HG03039 (cell line): ENCODE results near the gene HAL.

Experiments
- ATAC-seq: cut with Tn5 transposase; IDR thresholded peaks from one replicate; pipeline ENCODE4 v1.9.1; 2021; ENCODE audit warnings: mild to moderate bottlenecking, moderate library complexity; ENCODE audit not compliant: unreplicated experiment

The HAL gene

DNA sequence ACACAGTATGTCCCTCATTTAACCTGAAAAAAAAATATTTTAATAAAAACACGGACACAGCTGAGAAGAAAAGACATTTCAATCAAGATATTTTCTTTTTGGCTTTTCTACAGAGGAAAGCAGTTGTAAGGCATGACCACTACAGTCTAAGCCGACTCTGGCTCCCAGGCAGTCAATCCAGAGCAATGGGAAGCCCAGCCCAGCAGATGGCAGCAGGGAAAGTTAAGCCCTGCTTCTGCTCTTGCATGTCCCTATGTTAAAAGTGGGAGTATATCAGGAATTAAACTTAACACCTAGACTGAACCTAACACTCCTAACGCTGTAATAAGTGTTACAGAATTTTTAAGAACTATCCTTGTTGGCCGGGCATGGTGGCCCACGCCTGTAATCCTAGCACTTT, 19.5 kb upstream of the HAL start:
- no peak for ATAC-seq

DNA sequence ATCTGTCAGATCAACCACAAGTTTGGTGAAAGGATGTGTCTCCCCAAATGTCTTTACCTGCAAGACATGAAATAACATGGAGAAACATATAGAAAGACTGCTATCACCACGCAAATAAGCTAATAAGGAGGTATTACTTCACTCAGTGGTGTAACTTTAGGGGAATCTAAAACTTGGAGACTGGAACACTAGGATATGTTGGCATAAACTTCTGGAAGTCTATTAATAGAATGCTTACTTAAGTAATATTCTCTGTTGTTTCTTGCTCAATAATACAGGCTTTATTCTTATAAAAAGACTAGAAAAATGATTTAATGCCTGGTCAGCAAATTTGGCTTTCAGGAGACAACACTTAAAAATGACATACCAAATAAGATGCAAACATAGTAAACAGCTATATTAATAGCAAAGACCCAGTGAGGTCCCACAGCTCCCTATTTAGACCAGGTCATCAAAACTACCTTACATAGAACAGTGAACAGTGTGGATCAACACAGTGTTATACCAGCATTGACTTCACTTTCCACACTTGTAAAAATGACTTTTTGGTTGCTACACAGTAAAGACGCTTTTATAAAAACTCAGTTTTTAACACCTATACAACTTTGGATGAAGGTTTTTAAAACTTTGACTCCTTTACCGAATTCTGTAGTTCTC, 18.9 kb upstream of the HAL start:
- no peak for ATAC-seq

DNA sequence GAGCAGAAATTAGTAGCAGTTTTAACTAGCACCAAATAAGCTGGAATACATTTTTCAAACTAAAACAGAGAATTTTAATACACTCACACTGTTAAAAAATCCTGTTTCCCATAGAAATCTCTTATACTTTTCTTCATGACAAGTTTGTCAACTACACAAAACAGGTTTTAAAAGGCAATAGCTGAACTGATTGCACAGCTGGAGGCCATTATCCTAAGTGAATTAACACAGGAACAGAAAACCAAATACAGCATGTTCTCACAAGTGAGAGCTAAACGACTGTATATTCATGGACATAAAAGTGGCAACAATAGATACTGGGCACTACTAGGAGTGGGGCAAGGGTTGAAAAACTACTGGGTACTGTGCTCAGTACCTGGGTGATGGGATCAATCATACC, 11.6 kb upstream of the HAL start:
- no peak for ATAC-seq

DNA sequence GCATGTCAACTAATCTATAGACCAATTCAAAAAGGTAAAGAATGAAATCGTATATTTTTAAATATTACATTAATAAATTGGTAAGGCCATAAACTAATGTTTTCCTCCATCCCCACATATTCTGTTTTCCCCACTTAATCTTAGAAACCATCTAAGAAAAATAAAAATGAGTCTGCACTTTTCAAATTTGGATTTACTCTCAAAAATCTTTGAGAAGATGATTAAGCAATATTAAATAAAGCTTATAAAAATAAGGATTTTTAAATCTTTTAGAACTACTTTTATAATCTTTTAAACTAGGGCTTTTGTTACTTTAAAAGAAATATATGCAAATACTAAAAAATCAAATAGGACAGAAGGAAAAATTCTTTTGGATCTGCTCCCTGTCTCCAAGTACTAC, 10.6 kb upstream of the HAL start:
- no peak for ATAC-seq

DNA sequence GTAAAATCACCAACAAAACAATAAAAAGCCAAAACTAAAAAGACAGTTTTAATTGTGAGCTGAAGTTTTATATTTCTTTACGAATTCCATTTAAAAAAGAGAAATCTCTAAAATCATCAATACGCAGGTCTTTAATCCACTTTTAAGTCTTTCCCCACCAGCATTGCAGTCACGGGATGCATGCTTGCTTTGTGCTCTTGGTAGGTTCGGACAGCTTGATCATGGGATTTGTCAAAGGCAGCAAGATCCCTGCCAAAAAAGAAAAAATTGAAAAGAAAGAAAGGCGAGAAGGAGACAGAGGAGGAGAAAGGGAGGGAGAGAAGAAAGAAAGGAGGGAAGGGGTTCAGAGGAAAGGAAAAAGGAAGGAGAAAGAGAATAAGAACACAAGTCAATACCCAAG, 4.7 kb upstream of the HAL start:
- no peak for ATAC-seq

DNA sequence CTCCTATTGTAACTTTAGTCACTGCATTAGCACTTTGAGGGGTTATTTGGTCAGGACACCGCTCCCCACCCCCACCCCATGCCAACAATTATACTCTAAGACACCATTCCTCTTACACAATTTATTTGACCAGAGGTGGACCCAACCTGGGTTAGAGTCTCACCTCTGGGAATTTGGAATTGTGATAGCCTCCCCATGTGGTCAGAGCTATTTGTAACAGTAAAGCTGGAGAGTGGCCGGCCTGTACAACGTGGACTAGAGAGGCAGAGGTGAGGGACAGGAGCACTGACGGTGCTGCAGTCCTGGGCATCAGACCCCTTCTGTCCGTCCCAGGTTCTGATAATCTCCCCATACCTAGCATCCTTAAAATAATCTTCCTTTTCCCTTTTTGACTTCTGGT, 3.3 kb upstream of the HAL start:
- no peak for ATAC-seq

DNA sequence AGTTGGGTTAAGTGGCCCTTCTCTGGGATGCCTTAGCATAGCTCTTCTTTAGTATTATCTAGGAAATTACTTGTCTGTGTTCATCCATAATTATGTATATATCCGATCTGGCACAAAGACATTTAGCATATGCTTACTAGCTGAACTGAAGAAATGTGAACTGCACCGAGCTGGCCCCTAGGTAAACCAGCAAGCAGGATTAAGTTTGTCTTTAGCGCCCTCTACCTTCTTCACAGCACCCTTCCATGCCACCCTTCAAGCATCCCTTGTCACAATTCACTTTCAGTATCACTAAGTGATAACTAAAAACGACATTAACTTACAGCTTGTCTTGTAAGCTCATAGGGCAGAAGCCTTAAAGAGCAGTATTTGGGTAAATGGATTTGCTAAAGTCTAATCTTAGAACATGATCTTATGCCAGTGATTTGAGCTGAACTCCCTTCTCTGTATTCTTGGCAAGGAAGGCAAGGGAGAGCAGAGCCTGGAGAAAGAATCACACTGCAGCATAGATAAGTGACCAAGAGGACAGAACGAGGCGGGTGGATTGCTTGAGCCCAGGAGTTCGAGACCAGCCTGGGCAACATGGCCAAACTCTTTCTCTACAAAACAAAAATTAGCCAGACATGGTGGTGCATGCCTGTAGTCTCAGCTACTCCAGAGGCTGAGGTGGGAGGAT, 2.6 kb upstream of the HAL start:
- peak; percentile 93 for ATAC-seq

DNA sequence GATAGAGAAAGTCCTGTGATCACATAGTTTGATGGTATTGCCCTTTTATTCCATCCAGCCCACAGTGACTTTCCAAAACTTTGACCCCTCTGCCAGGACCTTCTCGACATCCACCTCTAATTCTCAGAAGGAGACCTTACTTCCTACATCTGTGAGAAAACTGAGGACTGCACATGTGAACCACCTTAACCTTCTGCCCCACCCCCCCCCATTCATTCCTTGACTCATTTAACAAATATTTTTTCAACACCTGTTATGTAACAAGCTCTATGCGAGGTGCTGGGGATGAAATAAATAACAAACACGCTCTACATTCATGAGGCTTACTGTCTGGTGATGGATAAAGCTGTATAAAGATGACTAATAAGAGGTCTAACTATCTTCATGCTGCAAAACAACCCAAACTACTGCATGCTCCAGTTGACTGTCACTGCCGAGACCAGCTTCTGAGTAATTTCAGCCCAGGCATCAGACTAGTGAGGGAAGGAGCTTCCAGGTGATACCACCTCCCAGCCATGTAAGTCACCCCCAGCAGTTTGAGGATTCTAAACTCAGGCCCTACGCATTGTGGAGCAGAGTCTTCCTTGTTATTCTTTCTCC, 1.9 kb upstream of the HAL start:
- no peak for ATAC-seq

DNA sequence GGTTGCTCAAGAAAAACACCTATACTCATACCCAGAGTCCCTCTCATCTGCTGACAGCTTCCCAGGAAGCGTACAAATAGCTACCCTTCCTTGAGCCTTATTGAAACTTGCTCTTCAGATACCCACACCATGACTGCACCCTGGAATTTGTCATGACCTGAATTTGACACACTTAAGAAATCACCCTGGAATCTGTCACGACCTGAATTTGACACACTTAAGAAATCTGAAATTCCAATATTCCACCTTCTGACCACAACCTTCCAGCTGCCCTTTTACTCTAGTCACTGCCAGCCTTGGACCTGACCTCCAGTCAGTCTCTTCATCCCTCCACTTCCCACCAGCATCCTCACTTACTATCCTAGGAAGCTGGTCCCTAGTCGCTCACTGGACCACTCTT, 1.1 kb upstream of the HAL start:
- no peak for ATAC-seq

DNA sequence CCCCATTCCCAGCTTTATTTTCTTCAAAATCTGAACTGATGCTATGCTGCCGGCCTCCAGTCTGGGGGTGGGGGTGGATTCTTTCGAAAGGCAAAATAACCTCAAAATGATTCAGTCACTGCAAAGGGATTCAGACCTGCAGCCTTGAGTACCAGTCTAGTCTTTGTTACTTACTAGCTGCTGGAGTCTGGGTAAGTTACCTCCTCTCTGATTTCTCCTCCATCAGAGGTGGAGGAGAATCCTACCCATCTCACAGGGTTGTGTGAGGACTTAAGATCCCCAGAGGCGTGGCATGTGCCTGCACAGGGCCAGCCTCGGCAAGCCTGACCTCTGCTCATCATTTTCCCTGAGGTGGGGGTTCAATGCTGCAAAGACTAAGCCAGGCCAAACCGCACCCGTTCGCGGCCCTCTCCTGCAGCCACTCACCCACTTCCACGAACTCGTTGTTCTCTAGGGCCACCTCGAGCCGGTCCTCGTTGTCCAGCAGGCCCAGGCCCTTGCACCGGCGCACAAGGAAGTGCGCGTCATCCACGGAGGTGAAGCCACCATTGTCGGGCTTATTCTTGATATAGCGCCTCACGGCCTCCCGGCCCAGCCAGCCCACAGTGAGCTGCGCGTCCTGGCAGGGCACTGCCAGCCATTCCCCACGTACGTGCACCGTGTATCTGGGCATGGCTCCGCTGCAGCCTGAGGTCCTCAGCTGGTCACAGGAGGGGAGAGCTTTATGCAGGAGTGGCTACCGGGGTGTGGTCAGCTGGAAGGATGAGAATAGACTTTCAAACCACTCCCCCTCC, 709 bp downstream of the HAL start:
- no peak for ATAC-seq

DNA sequence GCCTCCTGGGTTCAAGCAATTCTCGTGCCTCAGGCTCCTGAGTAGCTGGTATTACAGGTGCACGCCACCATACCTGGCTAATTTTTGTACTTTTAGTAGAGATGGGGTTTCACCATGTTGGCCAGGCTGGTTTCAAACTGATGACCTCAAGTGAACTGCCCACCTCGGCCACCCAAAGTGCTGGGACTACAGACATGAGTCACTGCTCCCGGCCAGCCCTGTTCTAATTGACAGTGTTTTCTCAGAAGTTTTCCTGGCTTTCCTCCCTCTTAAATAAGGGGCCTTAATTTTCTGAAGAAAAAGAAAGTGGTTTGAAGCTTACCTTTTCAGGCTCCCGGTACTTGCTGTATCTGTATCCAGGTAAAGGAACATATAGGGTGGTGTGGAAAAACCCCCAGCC, 1.7 kb downstream of the HAL start:
- no peak for ATAC-seq

DNA sequence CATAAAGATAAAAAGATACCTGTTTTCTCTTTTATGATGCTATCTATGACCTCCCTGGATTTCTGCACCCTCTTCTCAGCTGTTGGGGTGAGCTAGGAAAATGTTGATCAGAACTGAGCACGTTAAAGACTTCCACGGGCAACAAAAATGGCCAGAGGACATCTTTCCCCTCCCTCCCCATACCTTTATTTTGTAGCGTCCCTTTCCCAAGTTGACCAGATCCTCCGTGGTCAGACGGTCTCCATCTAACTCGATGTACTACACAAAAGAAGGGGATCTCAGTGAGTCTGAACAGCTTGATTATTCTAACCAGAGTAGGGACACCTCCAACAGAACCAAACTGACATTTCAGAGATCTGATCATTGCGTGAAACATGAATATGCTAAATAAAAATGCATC, 2.2 kb downstream of the HAL start:
- ATAC-seq: no peak

DNA sequence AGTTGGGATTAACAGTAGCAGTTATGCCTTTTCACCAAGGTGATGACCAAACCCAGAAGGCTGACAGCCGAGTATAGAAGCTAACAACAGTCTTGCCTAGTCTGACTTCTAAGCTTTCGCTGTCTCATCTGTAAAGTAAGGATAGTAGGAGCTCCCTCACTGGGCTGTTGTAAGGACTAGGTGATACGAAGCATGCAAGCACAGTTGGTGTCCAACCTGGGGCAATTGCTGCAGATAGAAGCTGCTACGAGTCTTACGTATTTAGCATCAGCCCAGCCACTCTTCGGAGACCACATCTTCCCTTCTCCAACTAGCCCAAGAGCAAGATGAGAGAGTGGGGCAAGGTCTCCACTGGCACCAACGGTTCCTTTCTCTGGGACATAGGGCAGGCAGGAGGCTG, 6.0 kb downstream of the HAL start:
- ATAC-seq: no peak

DNA sequence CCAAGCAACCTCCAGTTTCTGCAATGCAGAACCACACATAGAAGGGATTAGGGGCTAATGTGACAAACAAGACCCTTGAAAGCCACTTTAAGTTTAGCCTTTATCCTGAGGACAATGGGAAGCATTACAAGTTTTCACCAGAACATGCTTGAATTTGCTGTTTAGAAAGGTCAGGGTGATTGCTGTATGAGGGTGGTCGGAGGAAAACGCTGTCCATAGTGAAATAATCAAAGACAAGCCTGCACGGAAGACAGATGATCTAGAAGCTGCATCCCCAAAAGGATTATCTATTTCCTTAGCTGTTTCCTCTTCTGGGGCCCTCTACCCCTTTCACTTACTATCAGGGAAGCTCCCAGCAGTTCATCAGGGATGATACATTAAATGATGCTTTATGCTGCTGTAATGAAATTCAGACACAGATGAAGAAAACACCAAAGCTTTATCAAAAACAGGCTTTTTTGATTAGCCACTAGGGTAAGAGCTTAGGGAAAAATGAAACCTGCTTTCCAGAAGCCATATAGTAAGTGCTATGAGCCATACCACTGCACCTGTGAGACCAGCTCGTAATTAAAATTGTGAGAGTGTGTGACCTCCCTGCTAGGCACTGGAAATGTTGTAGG, 6.5 kb downstream of the HAL start:
- ATAC-seq: no peak

DNA sequence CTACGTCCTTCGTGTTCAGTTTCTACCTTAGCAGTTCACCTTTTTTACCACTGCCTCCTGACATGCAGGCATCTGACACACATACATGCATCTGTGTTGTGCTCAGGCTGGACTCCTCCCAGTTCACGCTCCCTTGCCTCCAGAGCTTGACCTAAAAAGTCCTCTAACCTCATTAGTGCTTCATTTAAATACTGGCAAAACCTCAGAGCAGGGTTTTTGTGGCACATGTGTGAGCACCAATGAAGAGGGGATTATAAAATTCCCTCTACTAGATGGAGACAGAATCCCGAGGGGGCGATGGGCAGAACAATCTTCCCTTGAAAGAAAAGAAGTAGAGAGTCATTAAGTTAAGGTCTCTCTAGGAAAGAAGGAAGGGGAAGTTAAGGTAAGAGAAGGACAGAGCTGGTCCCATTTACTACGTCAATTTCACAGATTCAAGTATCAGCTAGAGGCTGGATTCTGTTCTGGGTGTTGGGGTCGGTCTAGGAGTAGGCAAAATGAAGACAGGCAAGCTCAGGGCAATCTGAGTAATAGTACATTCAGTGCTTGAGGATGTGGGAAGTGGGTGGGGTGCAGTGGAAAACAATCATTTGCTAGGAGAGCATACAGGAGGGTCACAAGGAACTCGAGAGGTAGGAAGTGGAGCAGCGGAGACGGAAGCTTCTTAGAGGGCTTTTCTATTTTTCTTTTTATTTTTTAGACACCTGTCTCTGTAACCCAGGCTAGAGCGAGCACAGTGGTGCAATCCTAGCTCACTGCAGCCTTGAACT, 7.5 kb downstream of the HAL start:
- ATAC-seq: no peak

DNA sequence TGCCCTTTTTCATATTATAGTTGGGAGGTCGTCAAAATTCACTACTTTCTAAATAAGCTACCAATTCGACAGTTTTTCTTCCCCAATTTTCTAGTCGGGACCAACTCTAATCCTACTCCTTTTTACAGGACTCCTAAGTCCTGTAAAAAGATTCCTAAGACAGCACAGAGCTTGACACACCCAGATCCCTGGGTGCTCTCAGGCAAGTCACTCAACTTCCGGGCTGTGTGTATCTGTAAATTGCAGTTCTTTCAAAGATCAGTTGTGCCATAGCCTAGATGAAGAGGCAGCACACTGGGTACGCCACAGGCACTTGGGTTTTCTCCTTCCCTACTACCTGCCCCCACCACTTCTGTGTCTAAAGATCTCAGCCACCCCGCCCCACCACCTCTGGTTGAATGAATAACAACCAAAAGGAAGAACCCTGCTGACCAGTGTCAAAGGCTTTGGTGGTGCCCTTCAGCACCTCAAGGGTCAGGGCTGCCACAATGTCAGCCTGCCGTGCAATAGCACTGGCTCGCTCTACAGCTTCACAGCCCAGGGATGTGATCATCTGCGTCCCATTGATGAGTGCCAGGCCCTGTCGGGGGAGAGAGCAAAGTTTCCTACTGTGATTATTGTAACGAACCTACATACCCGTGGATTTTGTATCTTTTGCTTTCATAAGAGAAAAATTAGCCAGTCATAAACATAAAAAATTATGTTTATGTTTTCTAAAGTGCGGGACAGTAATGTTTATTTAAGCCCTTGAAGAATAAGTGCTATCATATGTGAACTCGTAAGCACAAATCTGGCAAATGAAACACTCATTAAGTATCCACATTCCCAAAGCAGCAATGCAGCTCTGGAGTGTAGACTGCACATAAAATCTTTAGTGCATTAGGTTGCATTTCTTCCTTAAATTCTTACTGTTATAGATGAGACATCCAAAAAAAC, 9.2 kb downstream of the HAL start:
- ATAC-seq: no peak

DNA sequence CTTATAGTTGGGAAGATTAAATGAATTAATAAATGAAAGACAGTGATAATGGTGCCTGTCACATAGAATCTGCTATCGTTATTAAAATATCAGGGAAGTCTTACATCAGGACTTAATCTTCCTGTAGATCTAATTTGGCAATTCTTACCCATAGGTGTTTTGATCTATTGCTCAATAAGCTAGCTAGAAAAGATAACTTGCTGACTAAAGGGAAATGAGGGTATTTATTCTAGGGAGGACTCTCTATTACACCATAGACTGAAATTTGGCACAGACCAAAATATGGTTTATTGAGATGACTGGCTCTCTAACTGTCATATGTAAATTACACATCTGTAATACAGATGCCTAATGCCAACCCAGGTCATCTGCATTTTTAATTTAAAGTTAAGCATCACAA, 11.5 kb downstream of the HAL start:
- no peak for ATAC-seq

DNA sequence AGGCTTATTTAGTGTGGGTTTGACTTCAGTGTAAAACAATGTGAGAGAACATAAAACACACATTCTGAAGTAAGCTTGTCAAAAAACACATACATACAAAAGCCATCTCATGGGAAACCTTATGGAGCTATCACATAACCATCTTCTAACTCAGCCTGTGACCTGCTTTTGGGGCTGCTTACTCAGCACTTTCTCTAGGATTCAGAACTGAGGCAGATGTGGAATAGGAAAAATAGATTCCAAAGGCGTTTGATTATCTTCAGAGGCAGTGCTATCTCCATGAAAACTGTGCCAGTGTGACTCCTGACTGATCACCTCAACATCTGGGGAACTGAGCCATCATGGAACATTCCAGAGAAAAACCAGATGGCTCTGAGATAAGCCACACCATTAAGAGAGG, 13.5 kb downstream of the HAL start:
- ATAC-seq: no peak

DNA sequence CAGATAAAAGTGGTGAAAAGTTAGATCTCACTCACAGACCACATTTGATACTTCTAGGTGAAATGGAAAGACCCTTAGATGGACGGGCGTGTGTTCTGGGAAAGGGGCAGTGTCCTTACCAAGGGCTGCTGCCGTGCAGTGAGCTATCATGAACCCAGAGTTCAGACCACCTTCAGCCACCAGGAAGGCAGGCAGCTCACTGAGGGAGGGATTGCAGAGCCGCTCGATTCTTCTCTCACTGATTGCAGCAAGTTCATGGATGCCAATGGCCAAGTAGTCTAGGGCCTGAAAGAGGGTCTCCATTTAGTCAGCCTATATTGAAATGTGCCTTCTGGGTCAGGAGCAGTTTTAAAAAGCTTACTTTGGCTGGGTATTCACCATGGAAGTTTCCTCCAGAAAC, 15.7 kb downstream of the HAL start:
- ATAC-seq: no peak

DNA sequence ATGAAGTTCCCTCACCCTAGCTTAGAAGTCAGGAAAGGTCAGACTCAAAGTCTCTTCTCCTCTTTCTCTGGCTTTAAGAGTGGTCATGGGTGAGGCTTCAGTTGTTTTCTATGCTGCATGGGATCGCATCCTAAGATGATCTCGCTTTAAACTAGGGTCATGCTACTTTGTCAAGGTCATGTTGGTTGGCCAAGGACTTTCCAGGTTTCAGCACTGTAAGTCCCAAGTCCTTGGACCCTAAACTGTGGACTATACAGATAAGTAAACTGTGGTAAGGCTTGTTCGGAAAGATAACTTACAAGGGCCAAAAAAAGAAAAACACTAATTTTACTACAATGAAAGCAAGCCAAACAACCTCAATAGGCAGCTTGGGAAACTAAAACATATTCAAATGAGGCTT, 17.4 kb downstream of the HAL start:
- no peak for ATAC-seq
